Body of pancreas (tissue), 4 donors: ENCODE results near the gene PRRT1. TPM values are rescaled to one million over a fixed set of nuclear protein-coding genes. Genes with fewer than 3 reads are reported as not detected.

Source experiments
- ATAC-seq: fragments of 150-250 bp; one replicate; pipeline ENCODE4 v1.9.1; 2016
- DNase-seq, 4 donors: peaks; one replicate each; pipeline ENCODE4 v3.0.0-alpha.2; 2019
- H3K27ac ChIP-seq, 4 donors: fragments of 200-600 bp; sonication (generic); 1 replicate in 3 of 4; 2 replicates in 1 of 4; pipeline versions ENCODE4 v1.5.1 to v1.6.1; 2016 to 2019; ENCODE audit warnings: mild to moderate bottlenecking in 1 of 4, mixed read lengths in 1 of 4, moderate library complexity in 1 of 4
- H3K27me3 ChIP-seq, 2 donors: fragments of 200-600 bp; sonication (generic); one replicate each; pipeline ENCODE4 v1.6.0; 2016; ENCODE audit warnings: mild to moderate bottlenecking in 1 of 2
- H3K36me3 ChIP-seq, 2 donors: fragments of 200-600 bp; sonication (generic); replicated peaks in 1 of 2; 2 replicates each; pipeline ENCODE4 v1.5.1; 2016; ENCODE audit warnings: low read depth in 2 of 2; ENCODE audit not compliant: insufficient read depth in 1 of 2
- H3K4me1 ChIP-seq: fragments of 200-600 bp; sonication (generic); one replicate; pipeline ENCODE4 v1.6.0; 2016
- H3K4me3 ChIP-seq, 2 donors: fragments of 200-600 bp; sonication (generic); 1 replicate in 1 of 2; 2 replicates in 1 of 2; pipeline ENCODE4 v1.5.1; 2016 to 2019
- H3K9me3 ChIP-seq, 3 donors: fragments of 200-600 bp; sonication (generic); 1 replicate in 2 of 3; 2 replicates in 1 of 3; pipeline ENCODE4 v1.5.1; 2016
- CTCF ChIP-seq, 7 experiments: fragments of 450-650 bp in 4 of 7; fragments of 200-600 bp in 3 of 7; sonication (generic) in 3 of 7; IDR thresholded peaks; one replicate each; pipeline ENCODE4 v1.5.1; 2016 to 2019; ENCODE audit warnings: antibody characterized with exemption in 7 of 7
- POLR2A ChIP-seq, 3 donors: fragments of 450-650 bp; IDR thresholded peaks; one replicate each; pipeline ENCODE4 v1.6.1; 2016; ENCODE audit warnings: antibody characterized with exemption in 3 of 3, mild to moderate bottlenecking in 2 of 3
- WGBS, 2 donors: methylation state at CpG; one replicate each; pipeline ENCODE4 v1.1.5; 2017; 5-methylcytosine and 5-hydroxymethylcytosine counted together
- intact Hi-C: fragments of 100-400 bp; cut with DNase I; formaldehyde crosslinking; loops from one replicate; pipeline ENCODE4 v1.15.1; 2023
- total RNA-seq, 2 donors: library from RNA; depleted of rRNA; stranded (reverse); fragments of >200 nt; gene quantifications; one replicate each; pipeline ENCODE4 v1.1.0, GENCODE V29; 2016

Gene PRRT1
- total RNA-seq, 2 donors from 2014 or later = not detected

GRCh38 chr6:32176476-32177182, 24.9 kb upstream of the PRRT1 start:
- H3K4me3 ChIP-seq = no peak overlapping the region
- peak overlapping the region; percentile 81 to 94 (median 85) for H3K27ac ChIP-seq
- no peaks in the 10 kb centered on the region for H3K9me3 ChIP-seq
- H3K36me3 ChIP-seq = no peaks in the 10 kb centered on the region
- peaks cover 41% of the 10 kb centered on the region for H3K4me1 ChIP-seq
- ATAC-seq = no peak
- 13 to 23% methylated on average over 5 of the region's 5 CpGs for WGBS, 2 donors
- no peak for TF ChIP-seq CTCF (IDR thresholded peaks at IDR 0.05)
- no peak for TF ChIP-seq POLR2A (IDR thresholded peaks at IDR 0.05)
- no peak for DNase-seq
- intact Hi-C loops = no loop called here
- no peaks in the 10 kb centered on the region for H3K27me3 ChIP-seq

DNA sequence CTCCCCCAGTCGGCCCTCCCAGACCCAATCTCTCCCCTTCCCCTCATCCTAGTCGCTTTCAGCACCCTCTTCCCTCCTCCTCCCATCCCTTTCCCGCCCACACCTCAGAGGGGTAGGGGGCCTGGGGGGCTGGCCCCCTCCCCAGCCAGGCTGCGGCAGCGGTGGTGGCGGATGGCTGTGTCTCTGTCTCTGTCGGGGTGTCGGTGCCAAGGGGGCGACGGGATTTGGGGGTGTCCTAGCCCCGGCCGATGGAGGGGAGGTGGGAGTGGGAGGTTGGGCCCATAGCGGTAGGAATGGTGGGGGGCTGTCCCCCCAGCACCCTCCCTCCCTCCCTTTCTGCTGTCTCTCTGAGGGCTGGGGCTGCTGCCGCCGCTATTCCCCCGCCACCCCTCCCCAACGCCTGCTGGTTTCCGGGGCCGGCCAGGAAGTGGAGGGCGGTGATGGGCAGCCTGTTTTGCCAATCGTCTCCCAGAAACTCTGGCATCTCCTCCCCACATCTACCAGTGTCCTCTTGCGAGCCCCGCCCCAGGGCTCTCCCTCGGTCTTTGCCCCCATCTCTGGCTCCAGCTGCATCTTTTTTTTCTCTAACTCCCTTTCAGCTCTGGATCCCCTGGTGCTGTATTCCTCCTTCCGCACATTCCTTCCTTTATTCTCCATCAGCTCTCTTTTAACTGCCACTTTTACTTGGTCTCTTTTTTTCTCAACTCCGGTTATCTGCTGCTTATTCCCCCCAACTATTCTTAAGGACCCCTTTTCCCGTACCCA, 24.2 kb upstream of the PRRT1 start, which contains the start of gene AGPAT1:
Gene AGPAT1 (minus strand): TSS at position 374 of the 765 bp plus-strand sequence. CDS start 4,588 bp downstream, outside the sequence.
- peak; percentile 97 to 98 (median 98) for DNase-seq
- peaks cover 41% of the 10 kb centered on the region for H3K4me1 ChIP-seq
- WGBS, 2 donors = 1 to 2% methylated on average over 17 to 27 of the region's 27 CpGs
- intact Hi-C loops = no loop called here
- H3K27ac ChIP-seq = peak within 1 kb of the TSS; percentile 81 to 94 (median 85)
- H3K4me3 ChIP-seq = peak within 1 kb of the TSS; percentile 53 to 98
- peak; percentile 56 for ATAC-seq
- TF ChIP-seq CTCF (IDR thresholded peaks at IDR 0.05) = no peak
- peak in 2 of 3 donors; percentile 49 to 73 for TF ChIP-seq POLR2A (IDR thresholded peaks at IDR 0.05)
- H3K36me3 ChIP-seq = no peaks in the 10 kb centered on the region
- no peaks in the 10 kb centered on the region for H3K9me3 ChIP-seq
- H3K27me3 ChIP-seq = no peaks in the 10 kb centered on the region

GRCh38 chr6:32175322-32175710, 23.6 kb upstream of the PRRT1 start:
- Histone ChIP-seq H3K27me3 (no peaks in the 10 kb centered on the region), H3K4me3 (peak overlapping the region; percentile 53 to 98), H3K36me3 (no peaks in the 10 kb centered on the region), H3K27ac (peak overlapping the region in 3 of 4 donors; percentile 83 to 94 (median 87)), H3K9me3 (no peaks in the 10 kb centered on the region), H3K4me1 (peaks cover 41% of the 10 kb centered on the region)
- TF ChIP-seq CTCF (IDR thresholded peaks at IDR 0.05) (no peak), POLR2A (IDR thresholded peaks at IDR 0.05) (no peak)
- WGBS, 2 donors = 13 to 16% methylated on average over 2 of the region's 2 CpGs
- DNase-seq (no peak), ATAC-seq (no peak)
- intact Hi-C loops = no loop called here

- H3K27ac ChIP-seq = no peak overlapping the region
- no peak for TF ChIP-seq CTCF (IDR thresholded peaks at IDR 0.05)
- no peak for TF ChIP-seq POLR2A (IDR thresholded peaks at IDR 0.05)
- DNase-seq (no peak), ATAC-seq (no peak)
- H3K27me3 ChIP-seq = no peaks in the 10 kb centered on the region
- H3K36me3 ChIP-seq = no peaks in the 10 kb centered on the region
- intact Hi-C loops = no loop called here
- H3K9me3 ChIP-seq = no peaks in the 10 kb centered on the region
- WGBS, 2 donors = 79 to 83% methylated on average over 1 of the region's 1 CpG
- H3K4me1 ChIP-seq = peaks cover 32% of the 10 kb centered on the region
- no peak overlapping the region for H3K4me3 ChIP-seq
Observed at GRCh38 chr6:32174416-32174815, 22.7 kb upstream of the PRRT1 start.
